GM12892 (cell line): ENCODE measurements around the gene C6orf136.

Experiments
- POLR2A ChIP-seq: IDR thresholded peaks from 2 replicates; pipeline ENCODE4 v1.6.1; 2011; ENCODE audit warnings: low read depth, low read length, control low read depth
- TAF1 ChIP-seq: IDR thresholded peaks from 2 replicates; pipeline ENCODE4 v1.6.1; 2011; ENCODE audit warnings: low read depth, mild to moderate bottlenecking, control low read depth, low read length, borderline replicate concordance

- no peak for TF ChIP-seq TAF1
- TF ChIP-seq POLR2A = no peak
Measured at GRCh38 chr6:30664994-30665767, 18.2 kb downstream of the C6orf136 start.
